Upper lobe of right lung (tissue), 1 donor: Measurements from ENCODE around the gene KMT2D. TPM values are rescaled to one million over a fixed set of nuclear protein-coding genes. Genes with fewer than 3 reads are reported as not detected.

Experiments used
- ATAC-seq: fragments of 200-7000 bp; cut with Tn5 transposase; one replicate; pipeline ENCODE4 v1.9.1; 2020; ENCODE audit warnings: mild to moderate bottlenecking, moderate library complexity
- DNase-seq: peaks from one replicate; pipeline ENCODE4 v3.0.0-alpha.2; 2020
- H3K27ac ChIP-seq: fragments of 200-600 bp; one replicate; pipeline ENCODE4 v1.8.0; 2022
- H3K27me3 ChIP-seq: fragments of 200-600 bp; one replicate; pipeline ENCODE4 v1.8.0; 2022; ENCODE audit warnings: mild to moderate bottlenecking
- H3K36me3 ChIP-seq: fragments of 200-600 bp; one replicate; pipeline ENCODE4 v1.8.0; 2022
- H3K4me1 ChIP-seq: fragments of 200-600 bp; one replicate; pipeline ENCODE4 v1.8.0; 2022
- H3K4me3 ChIP-seq: fragments of 200-600 bp; one replicate; pipeline ENCODE4 v1.8.0; 2022; ENCODE audit warnings: mild to moderate bottlenecking
- H3K9me3 ChIP-seq: fragments of 200-600 bp; one replicate; pipeline ENCODE4 v1.8.0; 2022
- intact Hi-C: fragments of 100-400 bp; cut with DNase I; formaldehyde crosslinking; loops from one replicate; pipeline ENCODE4 v1.11.0; 2022
- total RNA-seq: library from RNA; stranded (reverse); fragmentation: NEBNext Ultra II Directional; extraction: Animal tissue kit (Norgen Biotek cat#: 25700); gene quantifications from one replicate; pipeline ENCODE4 v1.2.1, GENCODE V29; 2021
- TF ChIP-seq, protein P1 (sequence below): fragments of 200-600 bp; IDR thresholded peaks from one replicate; pipeline ENCODE4 v1.8.0; 2022; ENCODE audit warnings: antibody characterized with exemption
- donor health status: DM: no; HTN: yes; CAD: no; lungs with severe emphysema.

KMT2D gene
- total RNA-seq, 1 donor from 2014 or later = 102 TPM

DNA sequence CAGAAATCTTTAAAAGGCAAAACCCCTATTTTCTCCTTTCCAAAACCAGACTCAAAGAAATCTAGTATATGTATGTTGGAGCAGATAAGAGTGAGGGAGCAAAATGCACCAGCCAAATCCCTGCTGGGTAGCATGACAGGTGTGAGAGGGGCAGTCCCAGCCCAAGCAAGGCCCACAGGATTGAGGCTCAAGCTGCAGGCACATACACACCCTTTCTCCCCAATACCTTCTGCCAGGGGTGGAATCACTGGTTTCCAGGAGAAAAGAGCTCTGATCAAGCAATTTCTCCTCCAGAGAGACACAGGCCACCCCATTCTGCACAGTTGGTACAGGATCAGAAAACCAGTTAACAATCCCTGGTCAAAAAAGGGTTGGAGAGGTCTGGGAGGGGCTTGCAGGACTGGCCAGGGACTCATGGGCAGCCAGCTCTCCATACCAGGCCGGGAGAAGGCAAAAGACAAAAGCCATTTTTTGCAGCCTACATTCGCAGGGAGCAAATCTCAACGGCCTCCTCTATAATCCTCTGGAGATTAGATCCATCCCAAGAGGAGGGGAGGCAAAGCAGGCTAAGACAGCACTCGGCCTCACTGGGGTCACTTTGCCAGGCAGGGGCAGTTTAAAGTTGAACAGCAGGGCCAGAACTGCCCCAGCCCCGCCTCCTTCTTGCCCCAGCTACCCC lies 2.1 kb downstream of the KMT2D start:
- TF ChIP-seq, protein P1, sequence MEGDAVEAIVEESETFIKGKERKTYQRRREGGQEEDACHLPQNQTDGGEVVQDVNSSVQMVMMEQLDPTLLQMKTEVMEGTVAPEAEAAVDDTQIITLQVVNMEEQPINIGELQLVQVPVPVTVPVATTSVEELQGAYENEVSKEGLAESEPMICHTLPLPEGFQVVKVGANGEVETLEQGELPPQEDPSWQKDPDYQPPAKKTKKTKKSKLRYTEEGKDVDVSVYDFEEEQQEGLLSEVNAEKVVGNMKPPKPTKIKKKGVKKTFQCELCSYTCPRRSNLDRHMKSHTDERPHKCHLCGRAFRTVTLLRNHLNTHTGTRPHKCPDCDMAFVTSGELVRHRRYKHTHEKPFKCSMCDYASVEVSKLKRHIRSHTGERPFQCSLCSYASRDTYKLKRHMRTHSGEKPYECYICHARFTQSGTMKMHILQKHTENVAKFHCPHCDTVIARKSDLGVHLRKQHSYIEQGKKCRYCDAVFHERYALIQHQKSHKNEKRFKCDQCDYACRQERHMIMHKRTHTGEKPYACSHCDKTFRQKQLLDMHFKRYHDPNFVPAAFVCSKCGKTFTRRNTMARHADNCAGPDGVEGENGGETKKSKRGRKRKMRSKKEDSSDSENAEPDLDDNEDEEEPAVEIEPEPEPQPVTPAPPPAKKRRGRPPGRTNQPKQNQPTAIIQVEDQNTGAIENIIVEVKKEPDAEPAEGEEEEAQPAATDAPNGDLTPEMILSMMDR = no peak
- DNase-seq = no peak

DNA sequence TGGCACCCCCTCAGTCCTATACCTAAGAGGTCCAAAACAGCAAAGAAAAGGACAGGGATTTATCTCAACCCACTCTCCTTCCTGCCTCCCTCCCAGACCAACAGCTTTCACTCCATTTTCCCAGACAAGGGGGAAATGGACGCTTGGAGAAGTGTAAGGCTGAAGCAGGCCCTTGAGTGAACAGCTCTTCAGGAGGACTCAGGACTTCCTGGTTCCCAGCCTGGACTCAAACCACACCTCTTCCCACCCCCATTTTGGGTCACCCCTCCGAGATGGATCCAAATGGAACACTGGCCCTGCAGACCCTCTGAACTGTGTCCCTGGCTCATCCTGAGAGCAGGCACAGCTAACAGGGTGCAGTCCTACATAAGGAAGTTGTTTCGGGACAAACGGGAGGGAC lies 2.7 kb downstream of the KMT2D start:
- H3K4me1 ChIP-seq = peaks cover 44% of the 10 kb centered on the region
- no peak for DNase-seq
- peaks cover 21% of the 10 kb centered on the region for H3K36me3 ChIP-seq
- H3K4me3 ChIP-seq = peak overlapping the region; percentile 96
- H3K27me3 ChIP-seq = no peaks in the 10 kb centered on the region
- no peaks in the 10 kb centered on the region for H3K9me3 ChIP-seq
- ATAC-seq = peak; percentile 35
- TF ChIP-seq, protein P1 = no peak
- intact Hi-C loops = no loop called here
- H3K27ac ChIP-seq = peak overlapping the region; percentile 98

More for the DNA sequence above, 2.1 kb downstream of the KMT2D start:
- Histone ChIP-seq H3K4me1 (peaks cover 44% of the 10 kb centered on the region), H3K27ac (peak overlapping the region; percentile 98), H3K4me3 (peak overlapping the region; percentile 96), H3K27me3 (no peaks in the 10 kb centered on the region), H3K9me3 (no peaks in the 10 kb centered on the region), H3K36me3 (peaks cover 14% of the 10 kb centered on the region)
- no peak for ATAC-seq
- intact Hi-C loops = no loop called here

DNA sequence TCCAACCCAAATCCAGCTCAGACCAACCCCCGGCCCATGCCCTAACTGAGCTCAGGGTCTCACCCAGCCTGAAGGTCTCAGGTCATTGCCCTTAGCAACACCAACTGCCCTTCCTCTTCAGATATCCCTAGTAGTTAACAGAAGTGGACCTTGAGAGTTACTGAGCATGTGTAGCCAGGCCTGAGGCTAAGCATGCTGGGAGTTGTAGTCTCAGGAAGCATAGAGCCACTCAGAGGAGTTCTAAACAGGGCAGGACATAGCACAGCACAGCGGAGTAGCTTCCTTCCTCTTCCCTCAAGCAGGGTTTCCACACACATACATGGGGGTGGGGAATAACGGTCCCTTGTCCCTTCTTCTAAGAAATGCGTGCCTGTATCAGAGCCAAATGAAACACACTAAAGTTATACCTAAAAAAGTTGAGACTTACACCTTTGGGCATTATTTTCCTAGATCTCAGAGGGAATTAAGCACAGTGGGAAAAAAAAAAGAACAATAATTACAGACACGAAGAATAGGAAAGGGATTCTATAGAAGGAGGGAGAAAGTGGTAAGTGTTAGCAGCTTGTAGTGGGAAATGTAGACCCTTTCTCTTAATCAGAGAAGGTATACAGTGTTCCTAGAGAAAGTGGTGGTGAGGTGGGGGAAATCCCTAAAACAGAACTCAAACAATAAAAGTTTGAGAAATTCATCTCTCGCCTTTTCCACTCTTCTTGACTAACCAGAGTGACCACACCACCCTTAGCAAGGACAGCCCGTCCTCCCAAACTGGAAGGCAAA lies 4.4 kb downstream of the KMT2D start:
- Histone ChIP-seq H3K27me3 (no peaks in the 10 kb centered on the region), H3K4me3 (peak overlapping the region; percentile 96), H3K36me3 (peaks cover 38% of the 10 kb centered on the region), H3K27ac (peak overlapping the region; percentile 98), H3K4me1 (peaks cover 39% of the 10 kb centered on the region), H3K9me3 (no peaks in the 10 kb centered on the region)
- intact Hi-C loops = no loop called here
- DNase-seq (peak; percentile 66), ATAC-seq (peak; percentile 76)
- TF ChIP-seq, protein P1 = no peak

DNA sequence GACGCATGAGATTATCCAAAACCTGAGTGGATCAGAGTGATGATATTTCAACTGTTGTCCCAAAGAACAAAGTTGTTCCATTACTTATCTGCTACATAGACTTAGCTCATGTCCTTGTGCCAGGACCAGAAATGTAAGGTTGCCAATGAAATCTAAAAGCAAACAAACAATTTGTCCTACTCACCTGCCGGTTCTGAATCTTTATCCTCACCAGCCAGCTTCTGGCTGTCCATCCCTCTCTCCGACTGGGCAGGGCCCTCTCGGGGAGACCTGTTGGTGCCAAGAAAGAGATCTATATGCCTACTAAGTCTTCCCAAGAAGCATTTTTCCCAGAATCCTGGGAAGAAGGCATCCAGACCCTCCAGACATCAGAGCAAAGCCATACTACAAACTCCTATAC lies 5.5 kb downstream of the KMT2D start:
- intact Hi-C loops = no loop called here
- no peak for ATAC-seq
- peaks cover 38% of the 10 kb centered on the region for H3K4me1 ChIP-seq

DNA sequence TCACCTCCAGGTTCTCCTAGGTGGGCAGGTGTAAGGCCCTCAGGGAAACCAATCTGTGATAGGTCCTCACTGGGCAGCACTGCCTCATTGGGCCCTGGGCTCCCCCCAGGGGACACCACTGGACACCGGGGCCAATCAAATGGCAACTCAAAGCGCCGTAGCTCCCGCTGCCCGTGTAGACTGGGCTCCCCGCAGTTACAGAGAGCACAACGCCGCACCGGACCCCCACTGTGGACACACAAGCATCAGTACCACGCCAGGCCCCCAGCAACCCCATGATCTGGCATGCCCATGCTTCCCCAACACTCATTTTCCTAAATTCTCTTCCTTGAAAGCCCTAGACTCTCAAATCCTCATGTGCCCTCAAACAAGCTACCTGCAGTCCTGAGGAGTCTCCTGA lies 6.1 kb downstream of the KMT2D start:
- peaks cover 38% of the 10 kb centered on the region for H3K4me1 ChIP-seq
- no peak overlapping the region for H3K27ac ChIP-seq
- no peaks in the 10 kb centered on the region for H3K27me3 ChIP-seq
- no peaks in the 10 kb centered on the region for H3K9me3 ChIP-seq
- DNase-seq (no peak), ATAC-seq (no peak)
- TF ChIP-seq, protein P1 = no peak
- H3K36me3 ChIP-seq = peaks cover 54% of the 10 kb centered on the region
- no peak overlapping the region for H3K4me3 ChIP-seq
- intact Hi-C loops = no loop called here

More for the DNA sequence above, 5.5 kb downstream of the KMT2D start:
- Histone ChIP-seq H3K36me3 (peaks cover 49% of the 10 kb centered on the region), H3K27me3 (no peaks in the 10 kb centered on the region), H3K27ac (no peak overlapping the region), H3K4me3 (no peak overlapping the region), H3K9me3 (no peaks in the 10 kb centered on the region)
- TF ChIP-seq, protein P1 = no peak
- no peak for DNase-seq
